ENCODE measurements around the gene ALDH1L1.

- TF ChIP-seq CTCF (conservative IDR thresholded peaks at IDR 0.05; ENCODE audit: low read depth, low read length) (no peak), EZH2 (IDR thresholded peaks at IDR 0.05; ENCODE audit: low read length, unreplicated experiment) (no peak), EZH2phosphoT487 (IDR thresholded peaks at IDR 0.05; ENCODE audit: borderline replicate concordance, low read length) (no peak)
These were observed 125.5 kb downstream of the ALDH1L1 start for GRCh38 chr3:126054870-126055269.

All from PC-3 (cell line).